ENCODE results near the gene CLP1. TPM values are rescaled to one million over a fixed set of nuclear protein-coding genes. Genes with fewer than 3 reads are reported as not detected.

CLP1 gene
- total RNA-seq, 1 experiment from 2014 or later, result 35.5 TPM

- no peaks in the 10 kb centered on the region for H3K27me3 Mint-ChIP-seq (ENCODE audit: low read depth)
- H3K9me3 Mint-ChIP-seq, result no peaks in the 10 kb centered on the region; a peak in 2 of 5 replicates
- H3K27me3 ChIP-seq (ENCODE audit: insufficient read depth, low read length), result no peaks in the 10 kb centered on the region
- H3K56ac ChIP-seq (ENCODE audit: insufficient read length, low read depth, low read length), result no peak overlapping the region
- H3K4me2 ChIP-seq (ENCODE audit: insufficient read depth, insufficient read length, low read length), result no peak overlapping the region
- H3K4me3 Mint-ChIP-seq, result no peak overlapping the region
- no peak overlapping the region for H3K18ac ChIP-seq (ENCODE audit: insufficient read length, low read depth, low read length)
- H3K79me1 ChIP-seq (ENCODE audit: insufficient read depth, low read depth, low read length, poor library complexity, severe bottlenecking), result peaks cover 11% of the 10 kb centered on the region
- peaks cover 11% of the 10 kb centered on the region; the same call in 1 of the 2 replicates for H3K79me2 ChIP-seq (ENCODE audit: insufficient read depth, low read length)
- H3K4ac ChIP-seq (ENCODE audit: low read depth, low read length), result no peak overlapping the region
- H2BK20ac ChIP-seq (ENCODE audit: low read depth, low read length, poor library complexity, severe bottlenecking), result no peak overlapping the region
- DNase-seq, result no peak
- peaks cover 25 to 65% (median 44%) of the 10 kb centered on the region in 3 experiments for H3K36me3 Mint-ChIP-seq (ENCODE audit: insufficient read depth in 1 of 3, low read depth in 3 of 3)
- no peak overlapping the region; a peak in 1 of 7 replicates for H3K27ac Mint-ChIP-seq
- H4K20me1 ChIP-seq (ENCODE audit: control insufficient read depth, insufficient read depth, insufficient read length), result no peaks in the 10 kb centered on the region
- H3K4me1 ChIP-seq (ENCODE audit: insufficient read depth, low read length), result no peaks in the 10 kb centered on the region; the same call in 1 of the 2 replicates
- no peak overlapping the region for H3K27ac ChIP-seq (ENCODE audit: insufficient read length, low read depth, low read length)
- no peak overlapping the region for H3K23ac ChIP-seq (ENCODE audit: insufficient read length, low read depth, low read length)
- no peak overlapping the region for H4K5ac ChIP-seq (ENCODE audit: insufficient read length, low read depth, low read length)
- H3K9ac ChIP-seq (ENCODE audit: extremely low read depth, insufficient read length, low read length), result no peak overlapping the region
- H2BK5ac ChIP-seq (ENCODE audit: insufficient read length, low read length), result no peak overlapping the region
- no peak for TF ChIP-seq CTCF (conservative IDR thresholded peaks at IDR 0.05)
- H2AK5ac ChIP-seq (ENCODE audit: insufficient read length, low read length), result no peak overlapping the region
- H4K91ac ChIP-seq (ENCODE audit: insufficient read length, low read depth, low read length), result no peak overlapping the region
- H2BK15ac ChIP-seq (ENCODE audit: low read depth, low read length), result no peak overlapping the region
- H3K23me2 ChIP-seq (ENCODE audit: insufficient read length, low read depth, low read length, poor library complexity, severe bottlenecking), result no peaks in the 10 kb centered on the region
- no peak overlapping the region for H2BK12ac ChIP-seq (ENCODE audit: insufficient read length, low read depth, low read length)
- H2AFZ ChIP-seq (ENCODE audit: low read length), result no peak overlapping the region
- H2BK120ac ChIP-seq (ENCODE audit: low read depth, low read length, poor library complexity, severe bottlenecking), result no peak overlapping the region
- no peak overlapping the region for H3K14ac ChIP-seq (ENCODE audit: insufficient read depth, low read length)
- H3K4me1 Mint-ChIP-seq, result peaks cover 28 to 42% of the 10 kb centered on the region in 2 experiments
- no peak overlapping the region for H4K8ac ChIP-seq (replicated peaks; ENCODE audit: insufficient read length, low read depth, low read length)
- no peaks in the 10 kb centered on the region for H3K9me3 ChIP-seq (ENCODE audit: control insufficient read depth, low read depth, low read length)
- no peak overlapping the region for H3T11ph ChIP-seq (ENCODE audit: low read length)
- no CpG with 5 or more reads among the region's 3 CpGs for WGBS (ENCODE audit: extremely low coverage, insufficient read length, low lambda C conversion rate)
Measured at GRCh38 chr11:57675176-57675941, 17.8 kb downstream of the CLP1 start.
